Activated gamma-delta T cell treated with Interleukin-2 at 50 U/mL for 16 hours (primary cell): ENCODE data around the gene TTC33.
"Not testable (repeated sequence)": the region's sequence is repeated elsewhere in the genome, so short reads cannot be mapped to it uniquely, and the experiment has no call there.

Experiments used
- DNase-seq: peaks from one replicate; pipeline ENCODE4 v3.0.0-alpha.2; 2020

The TTC33 gene

DNA sequence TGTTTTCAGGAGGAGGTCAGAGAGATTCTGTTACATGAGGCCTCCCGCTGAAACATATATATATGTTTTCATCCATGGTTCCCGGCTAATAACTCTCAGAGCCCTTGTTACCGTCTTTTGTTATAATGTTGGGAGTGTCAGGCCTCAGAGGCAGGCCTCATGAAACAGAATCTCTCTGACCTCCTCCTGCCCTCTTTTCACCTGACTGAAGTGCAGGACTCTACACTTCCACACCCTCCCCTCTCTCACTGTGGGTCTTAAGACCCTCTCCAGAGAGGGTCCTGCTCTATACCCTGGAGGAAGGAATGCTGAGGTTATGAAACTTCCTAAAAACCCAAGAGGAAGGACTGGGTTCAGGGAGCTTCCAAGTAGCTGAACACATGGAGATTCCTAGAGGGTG is 104.6 kb downstream of the TTC33 start:
- DNase-seq = no peak

DNA sequence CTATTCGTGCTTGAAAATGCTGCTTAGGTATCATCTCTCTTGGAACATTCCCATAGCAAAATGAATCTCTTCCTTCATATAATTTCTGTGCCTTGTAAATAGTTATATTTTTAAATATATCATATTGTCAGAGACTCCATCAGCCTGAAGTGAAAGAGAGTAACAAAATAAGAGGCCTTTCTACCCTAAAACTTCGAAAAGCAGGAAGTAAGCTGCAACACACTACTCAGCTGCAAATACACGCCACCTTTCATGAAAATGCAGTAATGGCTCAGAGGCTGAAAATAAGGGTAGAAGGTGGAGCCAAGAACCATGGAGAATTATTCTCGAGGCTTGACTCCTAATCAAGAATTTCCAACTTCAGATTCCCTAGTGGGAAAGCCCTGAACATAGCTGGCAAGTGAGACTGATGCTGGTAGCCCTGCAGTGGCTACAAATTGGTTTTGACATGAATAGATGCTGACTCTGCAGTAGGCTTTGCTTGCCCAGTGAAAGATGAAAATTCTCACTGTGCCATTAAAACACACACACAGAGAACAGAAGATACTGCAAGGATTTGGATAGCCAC is 106.2 kb downstream of the TTC33 start:
- no peak for DNase-seq

- no peak for DNase-seq
Observed at GRCh38 chr5:40648150-40648549, 107.6 kb downstream of the TTC33 start.

GRCh38 chr5:40646266-40646665 is 109.5 kb downstream of the TTC33 start:
- DNase-seq = no peak

- DNase-seq = not testable (repeated sequence)
Observed at GRCh38 chr5:40639531-40639930, 116.2 kb downstream of the TTC33 start.

- no peak for DNase-seq
Observed at GRCh38 chr5:40634593-40634992, 121.2 kb downstream of the TTC33 start.

DNA sequence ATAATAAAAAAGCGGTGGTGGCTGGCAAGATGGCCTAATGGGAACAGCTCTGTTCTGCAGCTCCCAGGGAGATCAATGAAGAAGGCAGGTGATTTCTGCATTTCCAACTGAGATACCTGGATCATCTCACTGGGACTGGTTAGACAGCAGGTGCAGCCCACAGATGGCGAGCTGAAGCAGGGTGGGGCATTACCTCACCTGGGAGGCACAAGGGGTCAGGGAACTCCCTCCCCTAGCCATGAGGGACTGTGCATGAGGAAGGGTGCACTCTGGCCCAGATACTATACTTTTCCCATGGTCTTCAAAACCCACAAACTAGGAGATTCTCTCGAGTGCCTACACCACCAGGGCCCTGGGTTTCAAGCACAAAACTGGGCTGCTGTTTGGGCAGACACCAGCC is 121.6 kb downstream of the TTC33 start:
- no peak for DNase-seq

DNA sequence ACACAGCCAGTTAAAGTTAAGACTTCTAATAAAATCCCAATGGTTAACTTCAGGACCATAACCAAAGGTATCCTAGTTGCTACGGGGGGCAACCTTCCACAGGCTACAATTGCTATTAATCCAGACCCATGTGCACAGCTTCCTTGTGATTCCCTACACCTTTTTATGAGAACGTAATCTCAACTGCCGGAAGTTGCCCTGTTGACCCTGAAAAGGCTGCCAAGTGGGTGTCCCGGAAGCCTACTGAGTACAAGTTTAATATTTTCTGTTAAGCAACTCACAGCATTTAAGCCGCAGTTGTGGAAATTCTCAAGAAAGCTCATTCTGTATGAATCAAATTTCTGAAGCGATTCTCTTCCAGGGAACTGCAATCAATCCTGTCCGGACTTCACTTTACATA is 124.5 kb downstream of the TTC33 start:
- no peak for DNase-seq

- no peak for DNase-seq
Observed at GRCh38 chr5:40630126-40630525, 125.6 kb downstream of the TTC33 start.

GRCh38 chr5:40628407-40628806 is 127.4 kb downstream of the TTC33 start:
- DNase-seq = no peak

- no peak for DNase-seq
Observed at GRCh38 chr5:40627706-40628105, 128.1 kb downstream of the TTC33 start.

DNA sequence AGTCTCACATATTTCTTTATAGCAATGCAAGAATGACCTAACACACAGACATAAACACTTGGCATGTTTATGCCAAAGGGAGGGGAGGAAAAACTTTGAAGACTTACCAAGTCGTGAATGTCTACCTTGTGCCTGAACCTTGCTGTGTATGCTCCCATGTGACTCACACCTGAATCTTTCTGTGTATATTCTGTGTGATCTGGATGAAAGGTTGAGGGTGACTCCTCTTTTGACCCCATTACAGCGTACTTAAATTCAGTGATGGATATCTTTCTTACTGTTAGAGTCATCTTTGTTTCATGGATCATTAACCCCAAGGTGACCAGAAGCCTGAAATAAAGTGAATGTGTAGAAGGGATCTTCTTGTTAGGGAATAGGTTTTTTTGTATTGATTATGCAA is 129.0 kb downstream of the TTC33 start:
- no peak for DNase-seq

DNA sequence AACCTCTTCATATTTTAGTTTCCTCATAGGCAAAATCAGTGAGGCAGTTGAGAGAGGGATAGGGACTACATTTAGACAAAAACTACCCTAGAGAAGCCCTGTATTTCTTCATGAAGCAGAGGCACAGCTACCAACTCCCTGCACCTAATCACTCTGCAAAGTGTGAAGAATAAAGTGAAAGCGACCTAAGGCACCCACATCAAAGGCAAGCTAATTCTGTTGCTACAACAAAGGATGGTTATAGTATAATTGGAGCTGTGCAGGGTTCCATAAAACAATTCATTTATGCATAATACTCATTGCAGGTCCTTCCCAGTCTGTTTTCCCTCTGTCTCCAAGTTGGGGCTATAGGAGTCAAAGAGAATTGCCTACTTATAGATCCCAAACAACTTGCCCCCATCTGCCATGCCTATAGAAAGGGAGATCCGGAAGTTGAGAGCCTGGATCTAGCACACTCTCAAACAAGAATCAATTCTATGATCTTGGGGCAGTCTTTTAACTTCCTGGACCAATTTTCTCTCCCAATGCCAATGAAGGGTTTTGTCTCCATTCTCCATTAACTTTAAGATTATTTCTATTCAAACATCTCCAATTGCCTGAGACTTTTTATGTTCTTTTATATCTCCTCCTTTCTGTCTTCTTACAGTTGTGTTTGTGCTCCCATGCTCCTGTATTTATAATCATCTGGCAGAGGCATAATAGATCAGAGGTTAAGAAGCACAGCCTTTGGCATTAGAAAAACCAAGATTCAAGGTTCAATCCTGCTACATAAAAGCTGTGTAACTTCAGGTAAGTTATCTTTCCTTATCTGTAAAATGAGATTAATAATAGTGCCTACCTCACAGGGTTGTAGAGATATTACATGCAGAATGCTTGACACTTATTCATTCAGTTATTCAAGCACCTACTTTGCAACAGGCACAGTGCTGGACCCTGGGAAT is 132.0 kb downstream of the TTC33 start:
- DNase-seq = peak; percentile 28

DNA sequence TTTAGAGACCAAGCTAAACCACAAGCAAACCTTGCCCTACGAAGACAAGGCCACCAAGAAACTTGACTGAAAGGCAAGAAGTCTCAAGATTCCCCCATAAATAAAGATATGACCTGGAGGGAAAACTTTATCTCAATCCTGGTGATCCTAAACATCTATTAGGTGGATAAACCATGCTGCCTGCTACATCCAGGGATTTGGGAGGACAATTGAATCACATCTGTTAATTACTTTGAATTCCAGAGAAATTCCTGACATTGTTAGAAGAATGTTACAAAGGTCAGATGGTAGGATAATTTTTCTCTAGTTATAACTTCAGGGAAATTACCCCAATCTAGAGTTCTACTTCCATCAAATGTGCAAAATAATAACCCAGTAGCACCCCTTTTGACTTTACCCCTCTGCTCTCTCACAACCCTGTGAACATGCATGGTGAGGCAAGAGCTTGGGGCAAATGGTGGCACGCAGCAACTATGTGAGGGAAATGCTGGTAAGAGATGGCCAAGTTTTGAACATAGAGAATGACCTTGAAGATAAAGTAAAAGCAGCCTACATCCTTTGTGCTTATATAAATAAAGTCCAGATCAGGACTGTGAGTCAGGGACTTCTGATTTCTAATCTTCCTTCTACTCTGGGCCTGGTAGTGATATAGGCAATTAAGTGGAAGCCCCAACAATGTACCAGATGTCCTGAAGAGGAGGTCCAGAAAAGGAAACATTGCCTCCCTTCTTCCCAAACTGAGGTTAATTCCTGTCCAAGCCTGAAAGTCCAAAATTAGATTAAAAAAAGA is 133.1 kb downstream of the TTC33 start:
- no peak for DNase-seq

- no peak for DNase-seq
Observed at GRCh38 chr5:40619421-40619820, 136.3 kb downstream of the TTC33 start.

- no peak for DNase-seq
Observed at GRCh38 chr5:40618926-40619325, 136.8 kb downstream of the TTC33 start.

- no peak for DNase-seq
Observed at GRCh38 chr5:40616781-40617180, 139.0 kb downstream of the TTC33 start.

GRCh38 chr5:40615586-40616170 is 140.1 kb downstream of the TTC33 start:
- DNase-seq = no peak

DNA sequence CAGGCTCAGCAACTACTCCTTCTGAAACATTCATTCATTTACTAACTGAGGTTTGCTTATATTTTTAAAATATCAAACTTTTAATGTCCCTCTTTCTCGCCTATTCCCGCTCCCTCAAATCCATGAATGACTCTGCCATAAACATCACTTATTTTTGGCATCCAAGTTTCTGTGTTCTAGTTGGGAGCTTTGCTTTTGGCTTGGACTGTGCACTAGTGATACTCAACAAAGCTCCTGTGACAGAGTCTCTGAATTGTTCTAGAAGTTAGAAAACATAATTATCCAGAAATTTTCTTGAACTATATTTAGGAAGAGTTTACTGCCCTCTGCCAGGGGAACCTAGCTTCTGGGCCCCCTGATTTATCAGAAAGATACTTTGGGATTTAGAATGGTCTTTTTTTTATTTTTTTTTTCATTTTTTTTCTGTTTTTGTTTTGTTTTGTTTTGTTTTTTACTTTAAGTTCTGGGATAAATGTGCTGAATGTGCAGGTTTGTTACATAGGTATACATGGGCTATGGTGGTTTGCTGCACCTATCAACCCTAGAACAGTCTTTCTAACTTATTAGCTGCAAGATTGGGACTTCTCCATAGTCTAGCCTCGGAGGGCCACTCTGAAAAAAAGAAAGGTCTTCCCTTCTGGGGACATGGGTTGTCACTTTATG is 140.7 kb downstream of the TTC33 start:
- no peak for DNase-seq

- DNase-seq = no peak
Observed at GRCh38 chr5:40614466-40614865, 141.3 kb downstream of the TTC33 start.

GRCh38 chr5:40607202-40607601 is 148.6 kb downstream of the TTC33 start:
- no peak for DNase-seq

- no peak for DNase-seq
Observed at GRCh38 chr5:40606077-40606765, 149.5 kb downstream of the TTC33 start.
